Osteocyte (in vitro differentiated cells): ENCODE data around the gene RIOK2. TPM values are rescaled to one million over a fixed set of nuclear protein-coding genes. Genes with fewer than 3 reads are reported as not detected.

Experiments
- DNase-seq: peaks from one replicate; pipeline ENCODE4 v3.0.0; 2021; ENCODE audit warnings: mixed read lengths; ENCODE audit not compliant: unreplicated experiment; ENCODE audit errors: extremely low spot score
- H3K27ac Mint-ChIP-seq: one replicate; pipeline ENCODE4 v1.8.0; 2021; ENCODE audit warnings: mild to moderate bottlenecking, mixed read lengths; ENCODE audit not compliant: unreplicated experiment
- H3K27me3 Mint-ChIP-seq: one replicate; pipeline ENCODE4 v1.8.0; 2021; ENCODE audit warnings: mixed read lengths; ENCODE audit not compliant: unreplicated experiment
- H3K36me3 Mint-ChIP-seq: one replicate; pipeline ENCODE4 v1.8.0; 2021; ENCODE audit warnings: mixed read lengths; ENCODE audit not compliant: unreplicated experiment
- H3K4me1 Mint-ChIP-seq: one replicate; pipeline ENCODE4 v1.8.0; 2021; ENCODE audit warnings: mixed read lengths; ENCODE audit not compliant: unreplicated experiment
- H3K4me3 Mint-ChIP-seq: one replicate; pipeline ENCODE4 v1.8.0; 2021; ENCODE audit warnings: mild to moderate bottlenecking, moderate library complexity, mixed read lengths; ENCODE audit not compliant: unreplicated experiment
- H3K9me3 Mint-ChIP-seq: one replicate; pipeline ENCODE4 v1.8.0; 2021; ENCODE audit warnings: mixed read lengths; ENCODE audit not compliant: unreplicated experiment
- total RNA-seq: library from RNA; stranded (reverse); gene quantifications from 2 replicates; pipeline ENCODE4 v1.2.1, GENCODE V29; 2021
- TF ChIP-seq, protein P1 (sequence below): fragments of 200-600 bp; sonication (generic); IDR thresholded peaks from 2 replicates; pipeline ENCODE4 v1.5.0; 2021; ENCODE audit warnings: antibody characterized with exemption, mild to moderate bottlenecking, moderate library complexity

Gene RIOK2
- total RNA-seq, 1 donor from 2014 or later = 23.4 TPM

DNA sequence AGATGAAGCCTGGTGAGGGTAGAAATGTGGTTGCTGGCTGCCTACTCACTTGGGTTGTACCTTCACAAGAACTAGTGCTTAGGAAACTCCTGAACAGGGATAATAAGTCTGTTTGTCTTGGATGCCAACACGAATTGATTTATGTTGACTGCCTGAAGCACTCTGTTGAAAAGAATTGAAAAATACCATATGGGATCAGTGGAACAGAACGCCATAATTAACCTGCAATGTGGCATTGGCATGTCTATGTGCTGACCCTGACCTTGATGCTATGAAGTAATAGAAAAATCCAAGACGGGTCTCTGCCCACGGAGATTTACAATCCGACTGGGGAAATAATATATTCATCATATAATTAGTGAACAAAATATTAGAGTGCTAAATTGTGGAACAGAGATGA is 51.1 kb downstream of the RIOK2 start:
- no peaks in the 10 kb centered on the region for H3K4me1 Mint-ChIP-seq
- TF ChIP-seq, protein P1, sequence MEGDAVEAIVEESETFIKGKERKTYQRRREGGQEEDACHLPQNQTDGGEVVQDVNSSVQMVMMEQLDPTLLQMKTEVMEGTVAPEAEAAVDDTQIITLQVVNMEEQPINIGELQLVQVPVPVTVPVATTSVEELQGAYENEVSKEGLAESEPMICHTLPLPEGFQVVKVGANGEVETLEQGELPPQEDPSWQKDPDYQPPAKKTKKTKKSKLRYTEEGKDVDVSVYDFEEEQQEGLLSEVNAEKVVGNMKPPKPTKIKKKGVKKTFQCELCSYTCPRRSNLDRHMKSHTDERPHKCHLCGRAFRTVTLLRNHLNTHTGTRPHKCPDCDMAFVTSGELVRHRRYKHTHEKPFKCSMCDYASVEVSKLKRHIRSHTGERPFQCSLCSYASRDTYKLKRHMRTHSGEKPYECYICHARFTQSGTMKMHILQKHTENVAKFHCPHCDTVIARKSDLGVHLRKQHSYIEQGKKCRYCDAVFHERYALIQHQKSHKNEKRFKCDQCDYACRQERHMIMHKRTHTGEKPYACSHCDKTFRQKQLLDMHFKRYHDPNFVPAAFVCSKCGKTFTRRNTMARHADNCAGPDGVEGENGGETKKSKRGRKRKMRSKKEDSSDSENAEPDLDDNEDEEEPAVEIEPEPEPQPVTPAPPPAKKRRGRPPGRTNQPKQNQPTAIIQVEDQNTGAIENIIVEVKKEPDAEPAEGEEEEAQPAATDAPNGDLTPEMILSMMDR = no peak
- H3K36me3 Mint-ChIP-seq = no peaks in the 10 kb centered on the region
- no peaks in the 10 kb centered on the region for H3K9me3 Mint-ChIP-seq
- H3K4me3 Mint-ChIP-seq = no peak overlapping the region
- H3K27ac Mint-ChIP-seq = no peak overlapping the region
- peaks cover 5% of the 10 kb centered on the region for H3K27me3 Mint-ChIP-seq
- no peak for DNase-seq

- Mint-ChIP-seq H3K4me1 (no peaks in the 10 kb centered on the region), H3K36me3 (no peaks in the 10 kb centered on the region), H3K27ac (no peak overlapping the region), H3K27me3 (peaks cover 6% of the 10 kb centered on the region), H3K4me3 (no peak overlapping the region), H3K9me3 (no peaks in the 10 kb centered on the region)
- DNase-seq = no peak
- TF ChIP-seq, protein P1 = no peak
These were observed 51.8 kb downstream of the RIOK2 start for GRCh38 chr5:97131139-97131710.

- no peak overlapping the region for H3K27ac Mint-ChIP-seq
- H3K9me3 Mint-ChIP-seq = no peaks in the 10 kb centered on the region
- H3K36me3 Mint-ChIP-seq = no peaks in the 10 kb centered on the region
- no peak overlapping the region for H3K4me3 Mint-ChIP-seq
- TF ChIP-seq, protein P1 = no peak
- H3K27me3 Mint-ChIP-seq = peaks cover 16% of the 10 kb centered on the region
- no peaks in the 10 kb centered on the region for H3K4me1 Mint-ChIP-seq
- no peak for DNase-seq
These were observed 55.3 kb downstream of the RIOK2 start for GRCh38 chr5:97127727-97128126.

DNA sequence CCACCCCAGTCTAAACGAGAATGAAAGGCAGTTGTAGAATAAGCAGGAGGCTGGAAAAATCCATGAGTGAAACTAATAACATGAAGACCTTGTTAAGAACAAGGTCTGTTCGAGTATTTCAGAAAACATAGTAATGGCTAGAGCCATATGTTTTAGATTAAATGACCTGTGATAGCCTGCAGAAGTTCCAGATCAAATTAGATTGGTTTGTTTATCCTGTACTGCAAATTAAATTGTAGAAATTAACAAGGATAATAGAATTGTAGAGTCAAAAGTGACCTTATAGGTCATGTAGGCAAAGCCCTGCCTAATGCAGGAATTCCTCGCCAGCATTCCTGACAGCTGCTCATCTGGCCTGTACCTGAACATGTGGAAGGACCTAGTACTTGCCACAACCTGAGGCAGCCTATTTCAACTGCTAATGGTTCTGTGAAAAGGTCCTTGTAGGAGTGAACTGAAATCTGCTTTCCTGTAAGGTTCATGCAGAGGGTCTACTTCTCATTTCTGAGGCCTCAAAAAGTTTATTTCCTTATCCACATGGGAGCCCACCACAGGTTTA is 57.8 kb downstream of the RIOK2 start:
- Mint-ChIP-seq H3K4me3 (no peak overlapping the region), H3K36me3 (no peaks in the 10 kb centered on the region), H3K27ac (no peak overlapping the region), H3K9me3 (no peaks in the 10 kb centered on the region), H3K4me1 (no peaks in the 10 kb centered on the region), H3K27me3 (peaks cover 16% of the 10 kb centered on the region)
- DNase-seq = no peak
- TF ChIP-seq, protein P1 = no peak

DNA sequence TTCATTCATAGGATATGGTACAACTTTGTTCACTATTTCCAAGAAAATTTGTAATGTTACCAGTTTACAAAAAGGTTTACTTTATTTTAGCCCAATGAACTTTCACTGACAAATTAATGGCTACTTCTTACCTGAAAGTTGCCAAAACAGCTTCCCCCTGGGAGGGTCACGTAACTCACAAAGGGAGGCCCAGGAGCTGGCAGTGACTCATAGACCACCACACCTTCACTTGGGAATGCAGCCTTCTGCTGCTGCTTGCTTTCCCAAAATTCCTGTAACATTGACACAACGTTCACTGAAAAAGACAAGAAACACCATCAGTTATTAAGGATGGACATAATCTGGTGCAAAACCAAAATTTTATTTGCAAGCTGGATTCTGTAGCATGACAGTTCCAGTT is 58.7 kb downstream of the RIOK2 start:
- Mint-ChIP-seq H3K4me3 (no peak overlapping the region), H3K9me3 (no peaks in the 10 kb centered on the region), H3K36me3 (no peaks in the 10 kb centered on the region), H3K4me1 (no peaks in the 10 kb centered on the region), H3K27ac (no peak overlapping the region), H3K27me3 (peaks cover 16% of the 10 kb centered on the region)
- TF ChIP-seq, protein P1 = no peak
- no peak for DNase-seq
